Activated T-helper 2 cell treated with anti-CD3 and anti-CD28 coated beads, Interferon-gamma antibody, Interleukin-2, Interleukin-4, amounts not matched to agents 10 μg/mL and 5 μg/mL and 100 μg/mL, durations not matched to agents 14 hours and 24 hours and 36 hours (primary cell): ENCODE measurements around the gene TMOD1. TPM values are rescaled to one million over a fixed set of nuclear protein-coding genes. Genes with fewer than 3 reads are reported as not detected.

ENCODE experiments used
- DNase-seq: peaks from one replicate; pipeline ENCODE4 v3.0.0; 2021; ENCODE audit warnings: low spot score
- H3K27ac Mint-ChIP-seq: one replicate; pipeline ENCODE4 v1.8.0; 2021; ENCODE audit warnings: mixed read lengths
- H3K27me3 Mint-ChIP-seq: one replicate; pipeline ENCODE4 v1.8.0; 2021; ENCODE audit warnings: low read depth, mixed read lengths
- H3K36me3 Mint-ChIP-seq: one replicate; pipeline ENCODE4 v1.8.0; 2021; ENCODE audit warnings: low read depth, mixed read lengths
- H3K4me1 Mint-ChIP-seq: one replicate; pipeline ENCODE4 v1.8.0; 2021; ENCODE audit warnings: low read depth, mixed read lengths
- H3K4me3 Mint-ChIP-seq: one replicate; pipeline ENCODE4 v1.8.0; 2021; ENCODE audit warnings: low read depth, mild to moderate bottlenecking, moderate library complexity, mixed read lengths
- H3K9me3 Mint-ChIP-seq: one replicate; pipeline ENCODE4 v1.8.0; 2021; ENCODE audit warnings: mixed read lengths
- intact Hi-C: fragments of 100-400 bp; cut with micrococcal nuclease; formaldehyde crosslinking; loops from one replicate; pipeline ENCODE4 v1.15.1; 2023
- total RNA-seq: library from RNA; stranded (reverse); gene quantifications from 2 replicates; pipeline ENCODE4 v1.2.3, GENCODE V29; 2022

TMOD1 gene
- total RNA-seq, 1 donor from 2014 or later: 0.96 TPM

DNA sequence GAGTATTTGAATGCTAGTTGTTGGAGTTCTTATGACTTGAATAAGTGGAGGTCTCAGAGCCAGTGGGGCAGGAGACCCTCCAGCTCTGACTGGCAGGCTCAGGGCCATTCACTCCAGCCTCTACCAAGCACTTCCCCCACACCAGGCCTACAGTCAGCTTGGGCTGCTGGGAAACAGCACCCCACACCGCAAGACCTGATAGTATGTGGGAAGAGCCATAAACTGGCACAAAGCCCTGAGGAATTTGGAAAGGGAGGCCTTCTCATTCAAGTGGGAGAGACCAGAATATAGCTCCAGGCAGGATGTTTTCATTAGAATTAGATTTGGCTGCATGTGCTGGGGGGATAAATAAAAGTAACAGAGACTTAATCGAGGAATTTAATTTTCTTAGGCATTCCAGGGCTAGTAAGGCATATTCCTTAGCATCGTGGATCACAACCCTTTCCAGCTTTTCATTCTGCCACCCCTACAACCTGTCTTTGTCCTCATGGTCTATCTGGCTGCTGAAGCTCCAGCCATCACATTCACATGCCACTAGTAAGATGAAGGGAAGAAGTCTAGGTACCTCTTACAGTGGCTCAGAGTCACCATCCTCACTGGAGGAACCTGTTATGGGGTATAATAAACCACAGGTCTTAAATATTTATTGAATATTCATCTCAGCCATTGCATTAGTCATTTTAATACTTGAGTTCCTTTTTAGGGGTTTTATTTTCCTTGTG lies 47.5 kb downstream of the TMOD1 start:
- Mint-ChIP-seq H3K4me3 (no peak overlapping the region), H3K36me3 (no peaks in the 10 kb centered on the region)
- intact Hi-C loops: no loop called here

DNA sequence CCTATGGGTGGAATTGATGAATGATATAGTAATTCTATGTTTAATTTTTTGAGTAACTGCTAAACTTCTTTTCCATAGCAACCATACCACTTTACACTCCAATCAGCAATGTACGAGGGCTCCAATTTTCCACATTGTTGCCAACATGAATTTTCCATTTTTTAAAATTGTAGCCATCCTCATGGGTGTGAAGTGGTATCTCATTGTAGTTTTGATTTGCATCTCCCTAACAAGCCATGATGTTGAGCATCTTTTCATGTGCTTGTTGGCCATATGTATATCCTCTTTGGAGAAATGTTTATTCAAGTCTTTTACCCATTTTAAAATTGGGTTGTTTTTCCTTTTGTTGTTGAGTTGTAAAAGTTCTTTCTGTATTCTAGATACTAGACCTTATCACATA lies 48.9 kb downstream of the TMOD1 start:
- H3K4me1 Mint-ChIP-seq: no peaks in the 10 kb centered on the region
- peaks cover 34% of the 10 kb centered on the region for H3K27me3 Mint-ChIP-seq
- DNase-seq: no peak
- no peaks in the 10 kb centered on the region for H3K36me3 Mint-ChIP-seq
- no peaks in the 10 kb centered on the region for H3K9me3 Mint-ChIP-seq
- intact Hi-C loops: no loop called here
- no peak overlapping the region for H3K27ac Mint-ChIP-seq
- H3K4me3 Mint-ChIP-seq: no peak overlapping the region

More for the DNA sequence above, 47.5 kb downstream of the TMOD1 start:
- H3K27me3 Mint-ChIP-seq: peaks cover 29% of the 10 kb centered on the region
- no peak overlapping the region for H3K27ac Mint-ChIP-seq
- DNase-seq: no peak
- H3K4me1 Mint-ChIP-seq: no peaks in the 10 kb centered on the region
- H3K9me3 Mint-ChIP-seq: no peaks in the 10 kb centered on the region

DNA sequence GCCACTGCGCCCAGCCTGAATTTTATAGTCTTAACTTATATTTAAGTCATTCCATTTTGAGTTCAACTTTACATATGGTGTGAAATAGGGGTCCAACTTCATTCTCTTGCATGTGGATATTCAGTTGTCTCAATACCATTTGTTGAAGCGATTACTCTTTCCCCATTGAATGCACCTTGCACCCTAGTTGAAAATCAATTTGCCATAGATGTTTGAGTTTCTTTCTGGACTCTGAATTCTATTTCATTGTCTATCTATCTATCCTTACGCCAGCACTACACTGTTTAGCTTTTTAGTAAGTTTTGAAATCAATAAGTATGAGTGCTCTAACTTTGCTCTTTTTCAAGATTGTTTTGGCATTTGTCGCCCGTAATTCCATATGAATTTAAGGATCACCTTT lies 49.8 kb downstream of the TMOD1 start:
- no peak for DNase-seq
- Mint-ChIP-seq H3K36me3 (no peaks in the 10 kb centered on the region), H3K27ac (no peak overlapping the region), H3K4me3 (no peak overlapping the region), H3K27me3 (peaks cover 39% of the 10 kb centered on the region), H3K4me1 (no peaks in the 10 kb centered on the region), H3K9me3 (no peaks in the 10 kb centered on the region)
- intact Hi-C loops: no loop called here

DNA sequence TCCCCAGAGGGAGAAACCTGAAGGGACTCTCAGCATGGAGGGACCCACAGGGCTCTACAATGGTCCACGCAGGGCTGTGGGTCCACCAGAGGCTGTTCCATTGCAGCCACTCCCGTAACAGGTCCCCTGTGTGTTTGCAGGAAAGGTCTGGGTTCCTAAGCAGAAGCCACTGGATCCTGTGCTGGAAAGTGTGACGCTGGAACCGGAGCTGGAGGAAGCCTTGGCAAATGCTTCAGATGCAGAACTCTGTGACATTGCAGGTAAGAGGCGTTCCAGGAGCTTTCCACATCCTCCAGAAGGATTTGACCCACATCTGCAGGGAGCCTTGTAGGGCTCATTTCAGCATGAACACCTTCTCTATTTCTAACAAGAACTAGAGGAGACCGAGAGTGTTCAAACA lies 51.7 kb downstream of the TMOD1 start:
- peaks cover 45% of the 10 kb centered on the region for H3K27me3 Mint-ChIP-seq
- no peak for DNase-seq
- intact Hi-C loops: no loop called here
- H3K4me1 Mint-ChIP-seq: no peaks in the 10 kb centered on the region
- H3K36me3 Mint-ChIP-seq: no peaks in the 10 kb centered on the region
- no peak overlapping the region for H3K27ac Mint-ChIP-seq
- no peak overlapping the region for H3K4me3 Mint-ChIP-seq
- no peaks in the 10 kb centered on the region for H3K9me3 Mint-ChIP-seq

DNA sequence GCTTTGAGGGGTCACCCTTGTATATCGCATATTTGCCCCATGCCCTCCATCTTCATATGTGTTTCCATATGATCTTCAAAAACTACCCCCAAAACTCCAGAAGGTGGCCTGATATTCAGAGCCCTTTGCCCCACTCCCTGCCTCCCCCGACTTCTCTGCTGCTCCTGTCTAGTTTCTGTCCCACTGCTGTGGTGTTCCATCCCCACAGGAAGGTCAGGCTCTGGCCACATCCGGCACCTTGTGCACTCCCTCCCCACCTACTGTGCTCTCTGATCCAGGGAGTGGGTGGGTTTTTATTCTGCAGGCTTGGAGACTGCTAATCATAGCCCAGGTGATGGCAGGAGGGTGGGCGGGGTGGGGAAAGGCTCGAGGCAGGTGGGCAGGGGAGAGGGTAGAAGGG lies 52.4 kb downstream of the TMOD1 start:
- no peaks in the 10 kb centered on the region for H3K36me3 Mint-ChIP-seq
- H3K4me1 Mint-ChIP-seq: peaks cover 2% of the 10 kb centered on the region
- no peaks in the 10 kb centered on the region for H3K9me3 Mint-ChIP-seq
- no peak overlapping the region for H3K27ac Mint-ChIP-seq
- no peak overlapping the region for H3K4me3 Mint-ChIP-seq
- intact Hi-C loops: no loop called here
- H3K27me3 Mint-ChIP-seq: peaks cover 44% of the 10 kb centered on the region
- no peak for DNase-seq

DNA sequence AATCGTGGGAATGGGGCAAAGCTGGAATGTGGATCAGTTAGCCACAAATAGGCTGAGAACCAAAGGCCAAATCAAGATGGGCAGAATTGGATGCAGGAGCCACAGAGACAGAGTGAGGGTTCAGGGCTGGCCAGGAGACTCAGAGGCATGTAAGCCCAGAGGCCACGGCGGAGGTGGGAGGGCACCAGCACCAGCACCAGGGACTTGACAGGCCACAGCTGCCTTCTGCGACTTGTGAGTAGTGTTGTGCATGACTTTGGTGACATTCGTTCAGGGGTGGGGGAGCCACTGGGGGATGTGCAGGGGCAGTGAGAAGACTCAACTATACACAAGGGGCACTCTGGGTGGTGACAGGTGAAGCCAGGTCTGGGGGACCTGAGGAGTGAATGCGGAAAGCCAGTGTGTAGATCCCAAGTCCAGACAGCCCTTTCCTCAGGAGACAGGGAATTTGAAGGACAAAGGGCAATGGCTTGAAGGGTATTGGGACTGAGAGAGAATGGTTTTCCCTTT lies 53.2 kb downstream of the TMOD1 start:
- Mint-ChIP-seq H3K4me1 (peaks cover 7% of the 10 kb centered on the region), H3K36me3 (no peaks in the 10 kb centered on the region), H3K9me3 (no peaks in the 10 kb centered on the region), H3K4me3 (no peak overlapping the region), H3K27ac (no peak overlapping the region), H3K27me3 (peaks cover 44% of the 10 kb centered on the region)
- intact Hi-C loops: no loop called here
- no peak for DNase-seq

DNA sequence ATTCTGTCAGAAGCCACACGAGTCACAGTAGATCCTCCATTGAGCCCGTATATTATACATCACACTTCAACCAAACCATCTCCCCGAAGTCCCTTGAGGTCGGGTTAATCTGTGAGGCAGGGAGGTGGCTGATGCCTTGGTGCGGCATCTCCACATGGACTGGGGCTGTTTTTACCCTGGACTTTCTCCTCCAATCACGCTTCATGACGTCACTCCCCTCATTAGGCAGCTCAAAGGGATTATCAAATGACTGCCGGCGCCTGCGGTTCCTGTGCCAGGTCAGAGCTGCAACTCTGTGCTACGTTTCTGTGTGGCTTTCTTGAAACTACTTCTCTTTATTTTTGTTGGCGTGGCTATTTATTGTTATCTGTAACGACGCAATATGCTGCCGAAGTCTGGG lies 53.7 kb downstream of the TMOD1 start:
- intact Hi-C loops: no loop called here
- H3K27ac Mint-ChIP-seq: no peak overlapping the region
- no peak for DNase-seq
- H3K4me1 Mint-ChIP-seq: peaks cover 9% of the 10 kb centered on the region
- H3K27me3 Mint-ChIP-seq: peaks cover 41% of the 10 kb centered on the region
- H3K9me3 Mint-ChIP-seq: no peaks in the 10 kb centered on the region
- no peak overlapping the region for H3K4me3 Mint-ChIP-seq
- H3K36me3 Mint-ChIP-seq: no peaks in the 10 kb centered on the region

DNA sequence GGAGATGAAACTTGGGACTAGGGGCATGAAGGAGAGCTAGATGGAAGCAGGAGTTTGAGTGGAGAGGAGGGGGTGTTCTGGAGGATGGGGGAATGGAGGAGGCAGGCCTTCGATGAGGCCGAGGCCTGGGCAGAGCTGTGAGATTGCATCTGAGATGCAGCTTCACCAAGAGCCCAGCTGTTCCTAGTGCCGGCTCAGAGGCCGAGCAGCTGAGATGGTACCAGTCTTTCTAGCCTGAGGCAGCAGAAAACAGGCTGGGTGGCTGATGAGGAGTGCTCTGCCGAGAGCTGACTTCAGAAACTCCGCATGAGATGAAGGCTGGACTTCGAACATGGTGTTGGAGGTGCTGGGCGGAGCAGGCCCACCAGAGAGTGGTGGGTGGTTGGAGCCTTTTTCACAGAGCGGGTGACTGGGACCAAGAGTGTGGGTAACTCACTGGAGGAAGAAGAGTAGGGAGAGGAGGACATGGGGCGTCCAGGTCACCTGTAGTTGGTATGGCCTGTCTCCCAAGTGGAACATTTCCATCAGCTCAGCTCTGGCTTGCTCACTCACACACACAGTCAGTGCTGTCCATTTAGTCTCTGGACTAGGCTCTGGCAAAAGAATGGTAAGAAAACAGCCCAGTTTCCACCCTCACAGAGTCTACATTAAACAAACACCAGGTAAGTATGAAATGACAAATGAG lies 54.7 kb downstream of the TMOD1 start:
- H3K27me3 Mint-ChIP-seq: peaks cover 37% of the 10 kb centered on the region
- H3K4me1 Mint-ChIP-seq: peaks cover 9% of the 10 kb centered on the region
- no peak overlapping the region for H3K4me3 Mint-ChIP-seq
- no peak for DNase-seq
- H3K27ac Mint-ChIP-seq: no peak overlapping the region
- no peaks in the 10 kb centered on the region for H3K36me3 Mint-ChIP-seq
- H3K9me3 Mint-ChIP-seq: no peaks in the 10 kb centered on the region
- intact Hi-C loops: no loop called here

DNA sequence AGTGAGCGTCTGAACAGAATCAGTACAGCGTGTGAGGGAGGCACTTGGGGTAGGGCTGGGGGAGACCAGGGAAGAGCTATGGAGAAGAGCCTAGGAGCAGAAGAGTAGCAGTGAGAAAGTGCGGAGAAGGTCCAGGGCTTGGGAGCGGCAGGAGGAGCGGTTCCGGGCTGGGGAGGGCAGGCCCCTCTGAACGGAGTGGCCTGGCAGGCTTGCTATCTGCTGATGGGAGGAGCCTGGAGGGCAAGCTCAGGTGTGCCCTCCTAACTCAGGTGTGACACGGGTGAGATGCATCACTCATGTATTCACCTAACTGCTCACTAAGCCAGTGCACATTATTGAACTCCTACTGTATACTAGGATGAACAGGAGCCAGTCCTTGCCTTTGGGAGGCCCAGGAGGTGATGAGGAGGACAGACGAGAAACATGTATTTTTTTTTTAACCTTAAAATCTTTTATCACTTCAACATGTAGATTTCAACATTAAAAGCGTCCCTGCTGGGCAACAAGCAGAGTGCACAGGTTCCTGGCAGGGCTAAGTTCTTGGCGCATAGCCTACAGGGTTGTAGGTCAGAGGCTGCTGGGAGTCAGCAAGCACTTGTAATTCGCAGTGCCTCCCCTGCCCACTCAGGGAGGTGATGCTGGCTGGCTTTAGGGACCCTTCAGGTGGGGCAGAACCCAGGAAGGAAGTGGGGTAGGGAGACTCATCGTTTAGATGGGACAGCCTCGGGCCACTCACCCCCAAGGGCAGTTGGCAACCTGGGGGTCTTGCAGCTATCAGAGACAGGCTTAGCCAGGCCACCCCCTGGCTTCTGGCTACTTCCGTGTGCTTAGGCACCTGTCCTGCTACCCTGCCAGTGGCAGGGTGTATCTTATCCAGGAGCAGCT lies 55.5 kb downstream of the TMOD1 start:
- intact Hi-C loops: no loop called here
- DNase-seq: no peak
- Mint-ChIP-seq H3K36me3 (no peaks in the 10 kb centered on the region), H3K27me3 (peaks cover 39% of the 10 kb centered on the region), H3K4me1 (peaks cover 9% of the 10 kb centered on the region), H3K9me3 (no peaks in the 10 kb centered on the region), H3K27ac (no peak overlapping the region), H3K4me3 (no peak overlapping the region)

DNA sequence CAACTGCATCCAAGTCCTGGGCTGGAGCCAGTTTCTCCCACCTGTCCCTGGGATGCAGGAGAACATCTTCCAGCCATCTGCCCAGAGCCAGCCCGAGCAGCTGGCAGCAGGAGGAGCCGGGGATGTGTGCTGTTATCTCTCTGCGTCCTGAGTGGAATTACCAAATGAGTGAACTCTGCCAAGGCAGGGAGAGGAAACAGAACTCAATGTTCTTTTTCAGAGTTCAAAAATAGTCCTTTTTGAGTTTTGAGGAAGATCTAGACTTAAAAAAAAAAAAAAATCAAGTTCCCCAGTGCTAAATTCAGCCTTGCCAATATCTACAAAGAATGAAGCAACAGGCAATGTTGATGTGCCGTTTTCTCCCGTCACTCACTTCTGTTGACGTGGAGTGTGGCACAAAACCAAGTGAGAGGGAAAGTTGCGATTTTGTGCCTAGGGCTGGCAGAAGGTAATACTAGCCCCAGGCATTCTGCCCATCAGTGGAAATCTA lies 56.2 kb downstream of the TMOD1 start:
- no peak for DNase-seq
- Mint-ChIP-seq H3K36me3 (no peaks in the 10 kb centered on the region), H3K9me3 (no peaks in the 10 kb centered on the region), H3K27me3 (peaks cover 37% of the 10 kb centered on the region), H3K4me3 (no peak overlapping the region), H3K4me1 (peaks cover 9% of the 10 kb centered on the region), H3K27ac (no peak overlapping the region)
- intact Hi-C loops: no loop called here

DNA sequence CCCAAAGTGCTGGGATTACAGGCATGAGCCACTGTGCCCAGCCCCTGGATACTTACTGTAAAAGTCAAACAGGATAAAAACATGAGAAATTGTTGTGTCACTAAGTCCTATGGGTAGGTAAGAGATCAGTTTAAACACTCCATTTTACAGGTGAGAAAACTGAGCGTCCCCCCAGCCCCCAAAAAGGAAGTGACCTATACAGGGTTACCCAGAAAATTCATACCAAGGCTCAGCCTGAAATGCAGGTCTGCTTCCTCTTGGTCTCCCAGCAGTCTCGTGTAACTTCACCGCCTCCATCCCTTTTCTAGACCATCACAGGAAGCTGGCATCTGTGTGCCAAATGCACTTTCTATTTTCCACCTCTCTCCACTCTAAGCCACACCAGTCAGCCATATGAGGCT lies 57.2 kb downstream of the TMOD1 start:
- intact Hi-C loops: no loop called here
- H3K27me3 Mint-ChIP-seq: peaks cover 32% of the 10 kb centered on the region
- peaks cover 9% of the 10 kb centered on the region for H3K4me1 Mint-ChIP-seq
- no peak for DNase-seq
- peak overlapping the region; percentile 34 for H3K4me3 Mint-ChIP-seq
- H3K27ac Mint-ChIP-seq: peak overlapping the region; percentile 44
- no peaks in the 10 kb centered on the region for H3K9me3 Mint-ChIP-seq
- H3K36me3 Mint-ChIP-seq: no peaks in the 10 kb centered on the region

DNA sequence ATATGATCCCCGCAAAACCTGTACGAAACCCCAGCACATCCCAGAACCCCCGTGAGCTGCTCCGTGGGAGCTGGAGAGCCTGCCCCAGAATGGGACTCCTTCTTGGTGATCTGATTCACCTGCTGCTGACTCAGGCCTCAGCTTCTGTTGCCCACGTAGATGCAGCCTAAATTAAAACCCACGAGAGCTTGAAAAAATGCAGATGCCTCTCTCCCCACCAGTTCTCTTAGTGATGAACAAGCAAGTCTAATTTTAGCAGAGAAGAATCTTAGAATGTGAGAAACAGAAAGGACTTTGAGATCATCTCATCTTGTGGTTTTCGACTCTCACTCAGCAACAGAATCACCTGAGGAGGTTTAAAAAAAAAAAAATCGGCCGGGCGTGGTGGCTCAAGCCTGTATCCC lies 57.6 kb downstream of the TMOD1 start:
- peak overlapping the region; percentile 44 for H3K27ac Mint-ChIP-seq
- H3K4me3 Mint-ChIP-seq: peak overlapping the region; percentile 34
- no peak for DNase-seq
- peaks cover 9% of the 10 kb centered on the region for H3K4me1 Mint-ChIP-seq
- no peaks in the 10 kb centered on the region for H3K9me3 Mint-ChIP-seq
- intact Hi-C loops: no loop called here
- peaks cover 32% of the 10 kb centered on the region for H3K27me3 Mint-ChIP-seq
- H3K36me3 Mint-ChIP-seq: no peaks in the 10 kb centered on the region
